ENCODE results near the gene TBXA2R. TPM values are rescaled to one million over a fixed set of nuclear protein-coding genes. Genes with fewer than 3 reads are reported as not detected.
"Not testable (repeated sequence)": the region's sequence is repeated elsewhere in the genome, so short reads cannot be mapped to it uniquely, and the experiment has no call there.

The TBXA2R gene
- total RNA-seq, 2 donors from 2014 or later: 0.32 to 0.37 TPM

DNA sequence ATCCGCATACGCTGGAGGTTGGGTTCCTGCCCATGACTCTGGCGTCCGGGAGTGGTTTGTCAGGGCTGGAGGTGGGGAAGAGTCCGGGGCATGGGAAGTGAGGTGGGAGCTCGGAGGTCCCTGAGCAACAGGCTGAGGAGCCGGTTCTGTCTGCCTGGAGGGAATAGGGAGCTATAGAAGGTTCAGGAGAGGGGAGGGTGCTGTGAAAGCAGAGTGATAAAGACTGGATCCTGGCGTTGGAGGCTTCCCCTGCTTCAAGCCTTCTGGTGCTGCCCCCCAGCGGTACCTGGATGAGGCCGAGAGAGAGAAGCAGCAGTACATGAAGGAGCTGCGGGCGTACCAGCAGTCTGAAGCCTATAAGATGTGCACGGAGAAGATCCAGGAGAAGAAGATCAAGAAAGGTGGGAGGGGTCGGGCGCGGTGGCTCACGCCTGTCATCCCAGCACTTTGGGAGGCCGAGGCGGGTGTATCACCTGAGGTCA lies 31.4 kb downstream of the TBXA2R start:
- Mint-ChIP-seq H3K27me3 (no peaks in the 10 kb centered on the region), H3K9me3 (no peaks in the 10 kb centered on the region), H3K36me3 (ENCODE audit: low read depth) (peaks cover 16% of the 10 kb centered on the region), H3K4me3 (no peak overlapping the region), H3K4me1 (peaks cover 6% of the 10 kb centered on the region), H3K27ac (no peak overlapping the region)
- no peak for ATAC-seq (replicated peaks)

DNA sequence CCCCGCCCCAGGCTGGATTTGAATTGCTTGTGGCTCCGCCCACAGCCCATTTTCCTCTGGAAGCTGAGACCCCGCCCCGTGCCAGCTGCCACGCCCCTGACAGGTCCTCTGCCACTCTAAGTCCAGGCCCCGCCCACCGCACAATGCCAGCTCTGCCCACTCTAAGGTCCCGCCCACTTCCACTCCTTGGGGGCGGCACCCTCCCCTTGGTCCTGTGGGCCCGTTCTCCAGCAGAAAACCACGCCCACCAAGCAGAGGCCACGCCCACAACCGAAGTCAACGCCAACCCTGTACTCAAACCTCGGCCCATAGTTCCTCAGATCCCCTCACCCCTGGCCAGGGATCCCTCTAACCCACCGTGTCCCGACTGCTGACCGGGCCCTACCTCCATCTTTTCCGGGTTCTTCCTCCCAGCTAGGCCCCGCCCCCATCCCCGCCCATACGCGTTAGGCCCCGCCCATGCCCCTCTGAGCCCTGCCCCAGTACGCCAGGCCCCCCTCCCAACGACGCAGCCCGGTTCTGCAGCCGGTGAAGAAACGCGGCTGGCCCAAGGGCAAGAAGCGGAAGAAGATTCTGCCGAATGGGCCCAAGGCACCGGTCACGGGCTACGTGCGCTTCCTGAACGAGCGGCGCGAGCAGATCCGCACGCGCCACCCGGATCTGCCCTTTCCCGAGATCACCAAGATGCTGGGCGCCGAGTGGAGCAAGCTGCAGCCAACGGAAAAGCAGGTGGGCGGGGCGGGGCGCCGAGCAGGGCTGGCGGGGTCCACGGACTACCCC lies 32.6 kb downstream of the TBXA2R start:
- peak overlapping the region; percentile 50 for H3K27ac Mint-ChIP-seq
- H3K9me3 Mint-ChIP-seq: no peaks in the 10 kb centered on the region

DNA sequence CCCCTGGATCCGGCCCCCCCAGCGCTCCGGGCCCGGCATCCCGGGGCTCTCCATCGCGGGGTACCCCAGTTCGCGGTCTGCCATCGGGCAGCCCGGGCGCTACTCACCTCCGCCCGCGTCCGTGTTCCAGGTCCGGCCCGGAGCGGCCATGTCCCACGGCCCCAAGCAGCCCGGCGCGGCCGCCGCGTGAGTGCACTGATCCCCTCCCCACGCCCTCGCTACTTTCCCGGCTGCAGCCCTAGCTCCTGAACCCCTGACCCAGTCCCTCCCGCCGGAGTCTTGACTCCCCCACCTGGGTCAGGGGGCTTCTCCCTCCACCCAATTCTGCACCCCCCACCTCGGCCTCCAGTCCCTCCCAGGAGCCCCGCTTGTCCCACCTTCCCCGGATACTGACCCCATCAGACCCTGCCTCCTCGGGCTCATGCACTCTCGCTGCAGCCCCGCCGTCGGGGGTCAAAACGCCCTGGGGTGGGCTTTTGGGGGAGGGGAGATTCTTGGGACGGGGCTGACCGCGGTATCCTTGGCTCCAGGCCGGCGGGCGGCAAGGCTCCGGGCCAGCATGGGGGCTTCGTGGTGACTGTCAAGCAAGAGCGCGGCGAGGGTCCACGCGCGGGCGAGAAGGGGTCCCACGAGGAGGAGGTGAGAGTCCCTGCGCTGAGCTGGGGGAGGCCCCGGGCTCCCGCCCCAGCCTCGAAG lies 33.4 kb downstream of the TBXA2R start:
- ATAC-seq (replicated peaks): peak; percentile 12
- peak overlapping the region; percentile 50 for H3K27ac Mint-ChIP-seq

More for the DNA sequence above, 32.6 kb downstream of the TBXA2R start:
- H3K4me3 Mint-ChIP-seq: peak overlapping the region; percentile 73
- peaks cover 16% of the 10 kb centered on the region for H3K36me3 Mint-ChIP-seq (ENCODE audit: low read depth)
- H3K27me3 Mint-ChIP-seq: no peaks in the 10 kb centered on the region
- ATAC-seq (replicated peaks): peak; percentile 22
- H3K4me1 Mint-ChIP-seq: peaks cover 6% of the 10 kb centered on the region

DNA sequence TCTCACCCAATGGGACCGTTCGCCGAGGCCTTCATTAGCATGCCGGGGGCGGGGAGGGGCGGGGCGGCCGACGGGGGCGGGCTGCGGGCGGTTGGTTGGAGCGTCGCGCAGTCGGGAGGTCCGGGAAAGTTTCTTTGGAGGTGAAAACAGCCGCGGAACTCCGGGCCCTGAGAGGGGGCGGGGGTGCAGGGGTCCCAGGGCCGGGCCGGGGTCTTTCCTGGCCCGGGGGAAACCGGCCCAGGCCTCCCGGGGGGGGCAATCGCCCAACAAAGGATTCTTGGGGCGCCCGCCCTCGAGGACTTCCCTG lies 33.9 kb downstream of the TBXA2R start, which contains the start of gene HMG20B:
TSS of gene HMG20B (plus strand) at position 90 of the 307 bp plus-strand sequence. CDS start 366 bp downstream, outside the sequence.
- Mint-ChIP-seq H3K4me3 (peak within 1 kb of the TSS; percentile 73), H3K27ac (peak within 1 kb of the TSS; percentile 50), H3K9me3 (no peaks in the 10 kb centered on the region), H3K4me1 (peaks cover 6% of the 10 kb centered on the region), H3K36me3 (ENCODE audit: low read depth) (peaks cover 16% of the 10 kb centered on the region), H3K27me3 (no peaks in the 10 kb centered on the region)
- no peak for ATAC-seq (replicated peaks)

More for the DNA sequence above, 33.4 kb downstream of the TBXA2R start:
- Mint-ChIP-seq H3K4me1 (peaks cover 6% of the 10 kb centered on the region), H3K4me3 (peak overlapping the region; percentile 73), H3K36me3 (ENCODE audit: low read depth) (peaks cover 16% of the 10 kb centered on the region), H3K27me3 (no peaks in the 10 kb centered on the region), H3K9me3 (no peaks in the 10 kb centered on the region)

DNA sequence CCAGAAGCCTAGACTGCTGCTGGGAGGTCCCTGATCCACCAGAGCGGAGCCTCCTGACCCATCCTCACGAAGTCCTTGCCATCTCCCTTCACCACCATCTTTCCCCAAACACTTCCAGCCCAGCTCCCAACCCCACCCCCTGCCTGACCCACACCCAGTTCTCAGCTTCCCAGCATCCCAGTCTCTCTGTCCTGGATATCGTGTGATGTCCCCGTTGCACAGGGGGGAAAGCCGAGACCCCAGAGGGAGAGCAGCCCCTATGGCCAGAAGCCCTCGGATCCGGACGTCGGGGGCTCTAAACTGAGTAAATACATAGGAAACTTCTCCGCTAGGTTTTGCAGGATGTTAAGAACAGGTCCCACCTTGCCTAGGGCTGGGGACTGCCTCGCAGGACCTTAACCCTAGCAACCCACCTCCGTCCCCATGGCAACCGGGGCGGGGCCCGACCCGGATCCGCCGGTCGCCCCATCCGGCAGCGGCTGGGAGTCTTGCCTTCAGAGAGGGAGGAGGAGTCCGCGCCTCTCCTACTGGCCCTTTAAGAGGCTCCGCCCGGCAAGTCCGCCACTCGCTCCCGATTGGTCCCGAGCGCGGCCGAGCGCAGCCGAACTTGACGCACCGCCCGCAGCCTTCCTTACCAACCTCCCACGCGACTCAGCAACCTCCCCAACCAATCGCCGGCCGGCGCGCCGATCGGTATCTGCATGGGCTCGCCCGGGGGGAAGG lies 34.4 kb downstream of the TBXA2R start:
- H3K36me3 Mint-ChIP-seq (ENCODE audit: low read depth): peaks cover 16% of the 10 kb centered on the region
- peak; percentile 96 for ATAC-seq (replicated peaks)
- H3K9me3 Mint-ChIP-seq: no peaks in the 10 kb centered on the region
- peaks cover 6% of the 10 kb centered on the region for H3K4me1 Mint-ChIP-seq
- no peaks in the 10 kb centered on the region for H3K27me3 Mint-ChIP-seq
- H3K4me3 Mint-ChIP-seq: peak overlapping the region; percentile 73
- peak overlapping the region; percentile 7 for H3K27ac Mint-ChIP-seq

DNA sequence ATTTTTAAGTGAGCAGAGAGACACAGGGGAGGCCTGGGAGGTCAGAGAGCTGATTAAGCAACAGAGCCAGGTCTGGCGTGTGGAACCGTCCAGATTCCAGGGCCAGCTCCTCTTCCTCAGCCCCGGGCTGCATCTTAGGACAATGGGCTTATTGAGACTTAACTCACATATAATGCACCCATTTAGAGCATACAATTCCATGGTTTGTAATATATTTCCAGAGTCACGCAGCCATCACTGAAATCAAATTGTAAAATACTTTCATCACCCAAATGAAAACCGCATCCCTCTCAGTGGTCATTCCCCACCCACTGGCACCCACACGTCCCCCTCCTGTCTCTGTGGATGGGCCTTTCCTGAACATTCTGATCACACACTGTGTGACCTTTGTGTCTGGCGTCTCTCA lies 36.1 kb downstream of the TBXA2R start:
- Mint-ChIP-seq H3K9me3 (no peaks in the 10 kb centered on the region), H3K27ac (no peak overlapping the region), H3K4me3 (no peak overlapping the region), H3K27me3 (no peaks in the 10 kb centered on the region), H3K36me3 (ENCODE audit: low read depth) (peaks cover 16% of the 10 kb centered on the region), H3K4me1 (peaks cover 6% of the 10 kb centered on the region)
- ATAC-seq (replicated peaks): no peak

DNA sequence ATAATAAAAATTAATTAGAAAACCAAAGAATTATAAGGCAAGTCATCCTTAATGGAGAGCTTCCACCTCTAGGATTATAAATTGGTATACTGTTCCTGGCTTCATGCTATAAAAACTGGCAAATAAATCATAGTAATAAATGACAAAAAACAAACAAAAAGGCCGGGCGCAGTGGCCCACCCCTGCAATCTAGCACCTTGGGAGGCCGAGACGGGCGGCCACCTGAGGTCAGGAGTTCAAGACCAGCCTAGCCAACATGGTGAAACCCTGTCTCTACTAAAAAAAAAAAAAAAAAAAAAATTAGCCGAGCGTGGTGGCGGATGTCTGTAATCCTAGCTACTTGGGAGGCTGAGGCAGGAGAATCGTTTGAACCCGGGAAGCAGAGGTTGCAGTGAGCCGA lies 36.6 kb downstream of the TBXA2R start:
- not testable (repeated sequence) for H3K27ac Mint-ChIP-seq; H3K4me3 Mint-ChIP-seq; H3K4me1 Mint-ChIP-seq; H3K36me3 Mint-ChIP-seq (ENCODE audit: low read depth); H3K9me3 Mint-ChIP-seq; ATAC-seq (replicated peaks); H3K27me3 Mint-ChIP-seq

DNA sequence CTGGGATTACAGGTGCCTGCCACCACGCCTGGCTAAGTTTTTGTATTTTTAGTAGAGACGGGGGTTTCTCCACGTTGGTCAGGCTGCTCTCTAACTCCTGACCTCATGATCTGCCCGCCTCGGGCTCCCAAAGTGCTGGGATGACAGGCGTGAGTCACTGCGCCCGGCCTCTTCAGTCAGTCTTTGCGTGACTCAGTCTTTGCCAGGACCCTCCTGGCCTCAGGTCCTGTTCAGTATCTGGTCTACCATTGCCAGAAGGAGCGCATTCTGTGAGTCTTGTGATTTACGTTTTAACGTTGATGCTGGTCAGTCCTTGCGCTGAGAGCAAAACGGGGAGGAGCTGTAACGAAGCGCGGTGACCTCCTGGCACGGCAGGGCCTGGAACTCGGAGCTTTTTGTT lies 41.5 kb downstream of the TBXA2R start:
- Mint-ChIP-seq H3K4me1 (no peaks in the 10 kb centered on the region), H3K27me3 (no peaks in the 10 kb centered on the region), H3K4me3 (no peak overlapping the region), H3K9me3 (no peaks in the 10 kb centered on the region), H3K27ac (no peak overlapping the region), H3K36me3 (ENCODE audit: low read depth) (no peaks in the 10 kb centered on the region)
- ATAC-seq (replicated peaks): no peak

DNA sequence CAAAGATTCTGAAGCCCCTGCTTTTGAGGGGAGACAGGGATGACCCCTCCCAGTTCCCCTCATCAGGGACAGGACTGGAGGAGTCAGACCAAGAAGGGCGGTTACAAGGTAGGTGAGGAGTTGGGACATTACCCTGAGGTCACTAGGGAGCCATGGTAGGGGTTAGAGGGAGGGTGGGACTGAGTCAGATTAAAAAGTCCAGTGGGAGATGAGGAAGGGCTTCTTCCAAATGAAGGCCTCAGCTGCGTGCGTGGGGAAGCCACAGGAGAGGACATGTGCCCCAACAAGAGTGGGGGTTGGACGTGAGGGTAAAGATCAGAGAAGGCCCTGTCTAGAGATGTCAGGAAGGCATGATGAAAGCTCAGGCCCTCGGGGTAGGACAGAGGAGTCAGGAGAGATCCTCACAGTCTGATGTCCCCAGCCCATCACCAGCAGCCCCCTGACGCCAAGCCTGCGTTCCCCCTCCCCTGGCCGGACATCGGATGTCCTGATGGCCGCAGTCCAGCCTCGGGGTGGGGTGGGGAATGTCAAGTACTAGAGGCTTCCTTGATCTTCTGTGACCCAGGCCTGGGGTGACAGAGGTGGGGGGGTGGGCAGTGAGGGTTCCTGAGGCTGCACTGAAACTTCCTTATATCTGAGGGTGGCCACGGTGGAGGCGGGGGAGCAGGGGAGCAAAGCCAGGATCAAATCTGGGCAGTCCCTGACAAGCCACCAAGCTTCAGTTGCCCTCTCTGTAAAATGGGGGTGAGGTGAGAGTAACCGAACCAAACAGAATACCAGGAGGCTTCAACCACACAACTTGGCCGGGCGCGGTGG lies 42.8 kb downstream of the TBXA2R start:
- H3K27me3 Mint-ChIP-seq: no peaks in the 10 kb centered on the region
- H3K36me3 Mint-ChIP-seq (ENCODE audit: low read depth): no peaks in the 10 kb centered on the region
- no peak overlapping the region for H3K27ac Mint-ChIP-seq

DNA sequence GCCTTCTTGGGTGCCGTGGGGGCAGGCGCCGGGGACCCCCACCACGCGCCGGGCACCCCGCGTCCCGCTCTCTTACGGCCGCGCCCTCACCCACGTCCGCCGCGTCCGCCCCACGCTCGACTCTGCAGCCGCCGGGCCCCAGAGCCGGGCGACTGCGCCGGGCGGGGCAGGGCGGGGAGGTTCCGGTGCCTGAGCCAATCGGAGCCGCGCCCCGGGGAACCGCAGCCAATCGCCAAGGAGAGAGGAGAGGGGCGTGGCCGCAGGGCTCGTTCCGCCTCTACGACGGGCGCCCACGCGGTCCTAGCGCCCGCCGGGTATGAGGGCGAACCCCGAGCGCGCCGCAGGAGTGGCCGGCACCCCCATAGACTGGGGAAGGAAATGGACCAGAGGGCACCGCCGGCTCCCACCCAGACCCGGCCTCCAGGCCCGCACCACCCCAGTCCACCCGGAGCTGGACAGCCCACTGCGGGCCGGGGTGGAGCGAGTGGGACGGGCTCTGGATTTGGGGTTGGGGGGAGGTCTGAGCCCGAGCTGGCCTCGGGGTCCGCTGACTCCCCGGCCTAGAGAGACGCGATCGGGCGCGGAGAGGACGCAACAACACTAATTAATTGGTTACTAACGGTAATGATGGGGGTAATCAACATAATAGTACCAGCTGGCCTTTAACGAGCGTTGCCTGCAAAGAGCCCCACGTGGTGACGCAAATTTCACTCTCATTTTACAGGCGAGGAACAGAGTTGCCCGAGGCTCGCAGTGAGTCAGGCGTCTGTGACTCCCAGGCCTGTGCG lies 49.0 kb downstream of the TBXA2R start, which contains the start of gene MFSD12:
TSS of gene MFSD12 (minus strand) at position 126 of the 788 bp plus-strand sequence. CDS start 183 bp downstream, outside the sequence.
- Mint-ChIP-seq H3K4me3 (peak within 1 kb of the TSS; percentile 89), H3K27me3 (no peaks in the 10 kb centered on the region), H3K27ac (peak within 1 kb of the TSS; percentile 80), H3K9me3 (no peaks in the 10 kb centered on the region), H3K36me3 (ENCODE audit: low read depth) (no peaks in the 10 kb centered on the region), H3K4me1 (peaks cover 17% of the 10 kb centered on the region)
- peak; percentile 96 for ATAC-seq (replicated peaks)

More for the DNA sequence above, 42.8 kb downstream of the TBXA2R start:
- no peak overlapping the region for H3K4me3 Mint-ChIP-seq
- no peaks in the 10 kb centered on the region for H3K4me1 Mint-ChIP-seq
- H3K9me3 Mint-ChIP-seq: no peaks in the 10 kb centered on the region
- ATAC-seq (replicated peaks): no peak

DNA sequence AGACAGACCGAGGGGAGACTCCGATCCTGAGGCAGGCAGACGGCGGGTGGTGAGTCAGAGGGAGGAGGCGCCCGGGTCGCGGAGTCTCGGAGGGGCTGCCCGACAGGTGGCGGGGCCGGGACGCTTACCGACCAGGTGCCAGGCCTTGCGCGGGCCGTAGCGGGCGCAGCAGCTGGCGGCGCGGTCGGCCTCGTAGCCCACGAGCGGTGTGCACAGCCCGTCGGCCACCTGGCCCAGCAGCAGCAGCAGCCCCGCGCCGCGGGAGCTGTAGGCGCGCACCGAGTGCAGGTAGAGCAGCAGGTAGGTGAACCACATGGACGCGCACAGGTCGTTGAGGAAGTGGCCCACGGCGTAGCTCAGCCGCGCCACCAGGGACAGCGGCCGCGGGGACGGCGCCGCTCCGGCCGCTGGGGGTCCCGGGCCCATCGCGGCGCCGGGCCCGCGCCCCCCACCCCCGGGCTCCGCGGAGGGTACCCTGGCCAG lies 49.7 kb downstream of the TBXA2R start:
- H3K27ac Mint-ChIP-seq: peak overlapping the region; percentile 80
- no peaks in the 10 kb centered on the region for H3K9me3 Mint-ChIP-seq
- H3K36me3 Mint-ChIP-seq (ENCODE audit: low read depth): no peaks in the 10 kb centered on the region
- H3K27me3 Mint-ChIP-seq: no peaks in the 10 kb centered on the region
- H3K4me3 Mint-ChIP-seq: peak overlapping the region; percentile 89
- ATAC-seq (replicated peaks): peak; percentile 38
- peaks cover 17% of the 10 kb centered on the region for H3K4me1 Mint-ChIP-seq

DNA sequence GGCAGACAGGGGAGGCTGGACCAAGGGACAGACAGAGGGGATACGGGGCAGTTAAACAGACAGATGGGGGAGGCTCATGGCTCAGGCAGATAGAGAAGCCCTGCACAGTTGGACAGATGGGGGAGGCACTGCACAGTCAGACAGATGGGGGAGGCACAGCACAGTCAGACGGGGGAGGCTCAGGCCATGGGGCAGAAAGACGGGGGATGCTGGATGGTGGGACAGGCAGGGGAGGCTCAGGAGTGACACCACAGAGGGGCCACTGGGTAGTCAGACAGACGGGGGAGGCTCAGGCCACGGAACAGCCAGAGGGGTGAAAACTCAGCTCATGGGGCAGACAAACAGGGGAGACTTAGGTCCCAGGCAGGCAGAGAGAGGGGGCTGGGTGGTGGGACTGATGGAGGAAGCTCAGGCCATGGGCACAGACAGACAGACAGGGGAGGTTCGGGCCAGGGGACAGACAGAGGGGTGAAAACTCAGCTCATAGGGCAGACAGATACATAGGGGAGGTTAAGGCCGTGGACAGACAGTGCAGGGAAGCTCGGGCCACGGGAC lies 50.2 kb downstream of the TBXA2R start:
- Mint-ChIP-seq H3K9me3 (no peaks in the 10 kb centered on the region), H3K4me3 (peak overlapping the region; percentile 89), H3K4me1 (peaks cover 20% of the 10 kb centered on the region), H3K27ac (peak overlapping the region; percentile 80), H3K36me3 (ENCODE audit: low read depth) (no peaks in the 10 kb centered on the region), H3K27me3 (no peaks in the 10 kb centered on the region)
- ATAC-seq (replicated peaks): no peak

Data from activated T-helper 17 cell treated with anti-CD3 and anti-CD28 coated beads, Interleukin-2, amount 50 U/mL, for 72 hours (primary cell).